ENCODE results near the gene IRF8.
A peak's percentile ranks its signal among the peaks of the same experiment; 100 is the strongest.

Gene IRF8

GRCh38 chr16:85963753-85964285, 64.9 kb downstream of the IRF8 start:
- no peak for DNase-seq

DNA sequence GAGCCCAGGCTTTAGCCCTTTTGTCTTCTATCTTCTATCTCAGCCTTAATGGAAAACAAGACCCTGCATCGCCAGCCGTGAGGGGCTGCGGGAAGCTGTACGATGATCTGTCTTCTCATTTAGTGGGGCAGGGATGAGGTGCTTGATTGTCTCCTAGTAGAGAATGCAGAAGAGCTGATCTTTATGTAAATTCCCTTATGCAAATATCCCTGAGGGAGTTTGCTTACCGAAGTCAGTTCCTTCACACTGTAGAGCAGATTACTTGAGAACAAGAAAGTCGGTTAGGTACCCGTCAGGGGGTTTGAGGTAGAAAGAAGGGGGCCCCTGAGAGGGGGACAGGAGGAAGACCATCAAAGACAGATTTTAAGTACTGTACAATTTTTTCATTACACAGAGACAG, 66.2 kb downstream of the IRF8 start:
- DNase-seq: no peak

GRCh38 chr16:85967111-85967510, 68.1 kb downstream of the IRF8 start:
- no peak for DNase-seq

- no peak for DNase-seq
Measured at GRCh38 chr16:85968041-85968920, 69.3 kb downstream of the IRF8 start.

DNA sequence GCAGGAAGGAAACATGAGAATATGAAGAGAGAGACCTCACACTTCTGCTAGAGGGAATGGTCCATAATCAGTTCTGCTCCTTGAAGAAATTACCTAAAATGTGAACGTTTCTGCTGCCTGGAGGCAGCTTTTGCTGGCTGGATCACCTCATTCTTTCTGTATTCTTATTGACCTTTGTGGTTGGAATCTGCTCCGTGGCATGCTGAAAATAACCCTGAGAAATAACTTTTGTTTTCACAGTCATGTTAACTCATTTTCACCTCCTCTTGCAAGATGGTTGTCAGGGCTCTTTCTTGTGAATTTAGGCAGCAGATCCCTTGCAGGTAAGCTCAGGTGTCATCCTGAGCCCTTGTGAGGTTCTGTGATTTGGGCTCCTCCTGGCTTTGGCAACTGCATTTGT, 70.2 kb downstream of the IRF8 start:
- DNase-seq: peak; percentile 47

GRCh38 chr16:85969591-85969990, 70.6 kb downstream of the IRF8 start:
- peak; percentile 27 for DNase-seq

DNA sequence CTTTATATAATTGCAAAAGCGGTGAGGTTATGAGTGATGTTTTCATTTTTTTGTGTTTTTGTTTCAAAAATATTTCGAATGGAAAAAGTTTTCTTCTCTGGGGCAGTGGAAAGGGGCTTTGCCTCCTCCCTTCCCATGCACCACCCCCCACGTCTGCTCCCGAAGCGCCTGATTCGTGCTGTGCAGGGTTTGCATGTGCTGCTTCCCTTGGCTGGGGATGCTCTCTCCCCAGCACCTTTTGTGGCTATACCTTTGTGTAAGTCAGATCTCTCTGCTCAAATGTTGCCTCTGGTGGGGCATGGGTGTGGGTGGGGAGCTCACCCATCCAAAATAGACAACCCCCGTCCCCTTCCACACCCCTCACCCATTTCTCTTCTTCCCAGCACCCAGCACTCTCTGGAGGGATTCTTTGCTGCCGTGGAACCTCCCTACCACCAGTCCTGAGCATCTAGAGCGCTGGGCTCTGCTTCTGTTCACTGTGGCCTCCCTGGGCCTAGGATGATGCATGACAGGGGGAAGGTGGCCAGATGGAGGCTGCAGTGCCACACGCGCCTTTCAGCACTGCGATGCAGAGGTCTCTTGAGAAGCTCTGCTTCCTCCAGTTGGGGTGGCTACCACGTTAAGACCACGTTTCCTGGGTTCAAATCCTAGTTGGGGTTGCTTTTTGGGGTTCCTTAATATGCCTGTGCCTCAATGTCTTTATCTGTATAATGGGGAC, 71.2 kb downstream of the IRF8 start:
- DNase-seq: no peak

DNA sequence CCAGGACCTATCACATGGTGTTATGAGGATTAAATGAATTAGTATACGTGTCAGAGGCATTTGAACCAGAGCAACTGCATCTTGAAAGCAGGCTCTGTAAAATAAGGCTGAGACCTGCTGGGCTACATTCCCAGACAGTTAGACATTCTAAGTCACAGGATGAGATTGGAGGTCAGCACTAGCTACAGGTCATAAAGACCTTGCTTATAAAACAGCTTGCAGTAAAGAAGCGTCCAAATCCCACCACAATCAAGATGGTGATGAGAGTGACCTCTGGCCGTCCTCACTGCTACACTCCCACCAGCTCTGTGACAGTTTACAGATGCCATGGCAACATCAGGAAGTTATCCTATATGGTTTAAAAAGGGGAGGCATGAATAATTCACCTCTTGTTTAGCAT, 71.8 kb downstream of the IRF8 start:
- DNase-seq: no peak

Measured in EL (cell line).